Nephron progenitor cell (in vitro differentiated cells): ENCODE data around the gene RNF11.
"Not testable (repeated sequence)": the region's sequence is repeated elsewhere in the genome, so short reads cannot be mapped to it uniquely, and the experiment has no call there.

Experiments
- DNase-seq: peaks from one replicate; pipeline ENCODE4 v3.0.0; 2021
- H3K27ac Mint-ChIP-seq: 2 replicates; pipeline ENCODE4 v1.8.0; 2021; ENCODE audit warnings: mild to moderate bottlenecking, moderate library complexity, mixed read lengths
- H3K27me3 Mint-ChIP-seq: 2 replicates; pipeline ENCODE4 v1.8.0; 2021; ENCODE audit warnings: mild to moderate bottlenecking, low read depth, mixed read lengths; ENCODE audit not compliant: poor library complexity
- H3K36me3 Mint-ChIP-seq: 2 replicates; pipeline ENCODE4 v1.8.0; 2021; ENCODE audit warnings: low read depth, mixed read lengths
- H3K4me1 Mint-ChIP-seq: 2 replicates; pipeline ENCODE4 v1.8.0; 2021; ENCODE audit warnings: mixed read lengths
- H3K4me3 Mint-ChIP-seq: 2 replicates; pipeline ENCODE4 v1.8.0; 2021; ENCODE audit warnings: mild to moderate bottlenecking, moderate library complexity, mixed read lengths
- H3K9me3 Mint-ChIP-seq: 2 replicates; pipeline ENCODE4 v1.8.0; 2021; ENCODE audit warnings: mild to moderate bottlenecking, moderate library complexity, mixed read lengths
- TF ChIP-seq, protein P1 (sequence below): fragments of 200-600 bp; sonication (generic); IDR thresholded peaks from 2 replicates; pipeline ENCODE4 v1.5.0; 2021; ENCODE audit warnings: antibody characterized with exemption

RNF11 gene

DNA sequence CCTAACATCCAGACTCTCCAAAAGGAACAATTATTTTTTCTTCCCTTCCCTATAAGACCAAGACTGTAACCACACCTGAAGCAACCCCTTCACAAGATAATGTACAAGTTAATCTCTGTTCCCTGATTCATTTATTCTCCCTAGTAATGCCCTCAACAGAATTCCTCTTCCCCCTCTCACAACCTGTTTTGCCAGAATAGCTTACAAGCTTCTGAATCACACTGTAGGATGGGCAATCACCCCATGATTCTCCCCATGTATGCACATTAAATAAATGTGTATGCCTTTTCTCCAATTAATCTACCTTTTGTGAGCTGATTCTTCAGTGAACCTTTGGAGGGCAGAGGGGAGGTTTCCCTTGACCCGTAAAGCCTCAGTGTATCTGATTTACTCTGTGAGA is 20.9 kb upstream of the RNF11 start:
- DNase-seq, result no peak
- Mint-ChIP-seq H3K9me3 (no peaks in the 10 kb centered on the region), H3K36me3 (no peaks in the 10 kb centered on the region), H3K4me1 (peaks cover 2% of the 10 kb centered on the region), H3K4me3 (no peak overlapping the region), H3K27me3 (no peaks in the 10 kb centered on the region), H3K27ac (no peak overlapping the region)
- TF ChIP-seq, protein P1, sequence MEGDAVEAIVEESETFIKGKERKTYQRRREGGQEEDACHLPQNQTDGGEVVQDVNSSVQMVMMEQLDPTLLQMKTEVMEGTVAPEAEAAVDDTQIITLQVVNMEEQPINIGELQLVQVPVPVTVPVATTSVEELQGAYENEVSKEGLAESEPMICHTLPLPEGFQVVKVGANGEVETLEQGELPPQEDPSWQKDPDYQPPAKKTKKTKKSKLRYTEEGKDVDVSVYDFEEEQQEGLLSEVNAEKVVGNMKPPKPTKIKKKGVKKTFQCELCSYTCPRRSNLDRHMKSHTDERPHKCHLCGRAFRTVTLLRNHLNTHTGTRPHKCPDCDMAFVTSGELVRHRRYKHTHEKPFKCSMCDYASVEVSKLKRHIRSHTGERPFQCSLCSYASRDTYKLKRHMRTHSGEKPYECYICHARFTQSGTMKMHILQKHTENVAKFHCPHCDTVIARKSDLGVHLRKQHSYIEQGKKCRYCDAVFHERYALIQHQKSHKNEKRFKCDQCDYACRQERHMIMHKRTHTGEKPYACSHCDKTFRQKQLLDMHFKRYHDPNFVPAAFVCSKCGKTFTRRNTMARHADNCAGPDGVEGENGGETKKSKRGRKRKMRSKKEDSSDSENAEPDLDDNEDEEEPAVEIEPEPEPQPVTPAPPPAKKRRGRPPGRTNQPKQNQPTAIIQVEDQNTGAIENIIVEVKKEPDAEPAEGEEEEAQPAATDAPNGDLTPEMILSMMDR, result no peak

DNA sequence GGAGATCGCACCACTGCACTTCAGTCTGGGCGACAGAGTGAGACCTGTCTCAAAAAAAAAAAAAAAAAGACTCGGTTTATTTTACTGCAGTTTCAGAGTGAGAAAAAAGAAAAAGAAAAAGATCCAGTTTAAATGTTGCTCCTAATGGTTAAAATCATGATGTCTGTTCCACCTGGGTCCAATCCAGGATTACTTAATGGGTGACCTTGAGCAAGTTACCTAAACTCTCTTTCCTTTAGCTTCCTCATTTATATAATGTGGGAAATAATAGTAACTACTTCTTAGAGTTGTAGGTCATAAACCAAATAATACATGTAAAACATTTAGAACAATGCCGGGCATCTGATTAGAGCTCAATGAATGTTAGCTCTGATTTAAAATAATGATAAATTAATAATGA is 19.4 kb upstream of the RNF11 start:
- Mint-ChIP-seq H3K27ac (no peak overlapping the region), H3K27me3 (no peaks in the 10 kb centered on the region), H3K4me1 (peaks cover 9% of the 10 kb centered on the region), H3K4me3 (no peak overlapping the region), H3K9me3 (no peaks in the 10 kb centered on the region), H3K36me3 (no peaks in the 10 kb centered on the region)
- TF ChIP-seq, protein P1, result no peak
- no peak for DNase-seq

GRCh38 chr1:51217101-51217500 is 19.0 kb upstream of the RNF11 start:
- Mint-ChIP-seq H3K27me3 (no peaks in the 10 kb centered on the region), H3K4me1 (peaks cover 9% of the 10 kb centered on the region), H3K4me3 (no peak overlapping the region), H3K27ac (no peak overlapping the region), H3K36me3 (no peaks in the 10 kb centered on the region), H3K9me3 (peaks cover under 1% of the 10 kb centered on the region)
- DNase-seq, result no peak
- TF ChIP-seq, protein P1, result no peak

DNA sequence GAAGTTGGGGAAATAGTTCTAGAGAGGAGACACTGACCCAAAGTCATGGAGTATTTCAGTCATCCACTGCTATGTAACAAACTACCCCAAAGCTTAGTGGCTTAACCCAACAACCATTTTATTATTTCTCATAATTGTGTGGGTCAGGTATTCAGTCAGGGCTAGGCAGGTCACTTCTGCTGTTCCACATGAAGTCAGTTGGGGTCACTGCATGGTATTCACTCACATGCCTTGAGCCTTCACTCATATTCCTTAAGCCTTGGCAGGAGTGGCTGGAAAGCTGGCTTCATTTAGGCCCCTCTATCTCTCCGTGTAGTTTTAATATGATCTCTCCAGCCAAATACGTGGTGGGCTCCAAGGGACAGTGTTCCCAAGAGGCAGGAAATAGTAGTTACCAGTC is 17.5 kb upstream of the RNF11 start:
- peaks cover 6% of the 10 kb centered on the region for H3K9me3 Mint-ChIP-seq
- no peaks in the 10 kb centered on the region for H3K27me3 Mint-ChIP-seq
- DNase-seq, result no peak
- no peak overlapping the region for H3K4me3 Mint-ChIP-seq
- no peak overlapping the region for H3K27ac Mint-ChIP-seq
- TF ChIP-seq, protein P1, result no peak
- H3K4me1 Mint-ChIP-seq, result peaks cover 9% of the 10 kb centered on the region
- no peaks in the 10 kb centered on the region for H3K36me3 Mint-ChIP-seq

- Mint-ChIP-seq H3K4me1 (peaks cover 9% of the 10 kb centered on the region), H3K27ac (no peak overlapping the region), H3K27me3 (no peaks in the 10 kb centered on the region), H3K4me3 (no peak overlapping the region), H3K36me3 (no peaks in the 10 kb centered on the region), H3K9me3 (peaks cover 6% of the 10 kb centered on the region)
- TF ChIP-seq, protein P1, result no peak
- no peak for DNase-seq
These were observed 17.1 kb upstream of the RNF11 start for GRCh38 chr1:51219022-51219421.

GRCh38 chr1:51221529-51221928 is 14.5 kb upstream of the RNF11 start:
- not testable (repeated sequence) for H3K27ac Mint-ChIP-seq, H3K4me3 Mint-ChIP-seq, H3K36me3 Mint-ChIP-seq, H3K9me3 Mint-ChIP-seq, H3K4me1 Mint-ChIP-seq, DNase-seq, H3K27me3 Mint-ChIP-seq
